ENCODE measurements around the gene UBE2G2.

GRCh38 chr21:44737706-44738354 is 63.8 kb downstream of the UBE2G2 start:
- no peak for TF ChIP-seq EZH2 (IDR thresholded peaks at IDR 0.05; ENCODE audit: low read length, missing control alignments)
- no peak for TF ChIP-seq CTCF (conservative IDR thresholded peaks at IDR 0.05 in 1 of 2, IDR thresholded peaks at IDR 0.05 in 1 of 2; ENCODE audit: low read depth in 1 of 2, low read length in 2 of 2)

Measured in fibroblast of lung (primary cell).